Nephron (organoid): ENCODE measurements around the gene STARD5.

ENCODE experiments used
- H3K27ac Mint-ChIP-seq, 3 experiments: 2 replicates each; pipeline ENCODE4 v1.8.0; 2020; ENCODE audit warnings: mixed read lengths in 3 of 3, mild to moderate bottlenecking in 2 of 3, moderate library complexity in 1 of 3
- H3K27me3 Mint-ChIP-seq: 2 replicates; pipeline ENCODE4 v1.8.0; 2021; ENCODE audit warnings: low read depth, mild to moderate bottlenecking, moderate library complexity, mixed read lengths
- H3K36me3 Mint-ChIP-seq: 2 replicates; pipeline ENCODE4 v1.8.0; 2020; ENCODE audit warnings: low read depth, mixed read lengths
- H3K4me1 Mint-ChIP-seq: 2 replicates; pipeline ENCODE4 v1.8.0; 2020; ENCODE audit warnings: mixed read lengths
- H3K4me3 Mint-ChIP-seq, 3 experiments: 2 replicates each; pipeline ENCODE4 v1.8.0; 2020; ENCODE audit warnings: mild to moderate bottlenecking in 3 of 3, mixed read lengths in 3 of 3, moderate library complexity in 2 of 3
- H3K9me3 Mint-ChIP-seq: 2 replicates; pipeline ENCODE4 v1.8.0; 2020; ENCODE audit warnings: mixed read lengths
- TF ChIP-seq, protein P1 (sequence below), 3 experiments: fragments of 200-600 bp; sonication (generic); IDR thresholded peaks; one replicate each; pipeline ENCODE4 v1.5.0; 2021; ENCODE audit warnings: antibody characterized with exemption in 3 of 3; ENCODE audit not compliant: unreplicated experiment in 3 of 3

The STARD5 gene

DNA sequence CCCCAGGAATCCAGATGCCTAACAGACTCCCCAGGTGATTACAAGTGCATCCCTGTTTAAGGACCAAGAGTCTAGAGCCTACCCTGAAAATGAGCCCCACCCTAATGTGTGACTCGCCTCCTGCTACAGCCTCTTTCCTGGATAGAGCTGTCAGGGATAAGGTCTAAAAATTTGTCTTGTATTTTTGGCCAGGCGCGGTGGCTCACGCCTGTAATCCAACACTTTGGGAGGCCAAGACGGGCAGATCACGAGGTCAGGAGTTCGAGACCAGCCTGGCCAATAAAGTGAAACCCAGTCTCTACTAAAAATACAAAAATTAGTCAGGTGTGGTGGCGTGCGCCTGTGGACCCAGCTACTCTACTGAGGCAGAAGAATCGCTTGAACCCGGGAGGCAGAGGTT lies 38.8 kb upstream of the STARD5 start:
- no peak overlapping the region for H3K4me3 Mint-ChIP-seq
- H3K9me3 Mint-ChIP-seq: peaks cover 5% of the 10 kb centered on the region
- H3K27ac Mint-ChIP-seq: no peak overlapping the region
- peaks cover 9% of the 10 kb centered on the region for H3K4me1 Mint-ChIP-seq
- H3K36me3 Mint-ChIP-seq: no peaks in the 10 kb centered on the region
- H3K27me3 Mint-ChIP-seq: no peaks in the 10 kb centered on the region
- TF ChIP-seq, protein P1, sequence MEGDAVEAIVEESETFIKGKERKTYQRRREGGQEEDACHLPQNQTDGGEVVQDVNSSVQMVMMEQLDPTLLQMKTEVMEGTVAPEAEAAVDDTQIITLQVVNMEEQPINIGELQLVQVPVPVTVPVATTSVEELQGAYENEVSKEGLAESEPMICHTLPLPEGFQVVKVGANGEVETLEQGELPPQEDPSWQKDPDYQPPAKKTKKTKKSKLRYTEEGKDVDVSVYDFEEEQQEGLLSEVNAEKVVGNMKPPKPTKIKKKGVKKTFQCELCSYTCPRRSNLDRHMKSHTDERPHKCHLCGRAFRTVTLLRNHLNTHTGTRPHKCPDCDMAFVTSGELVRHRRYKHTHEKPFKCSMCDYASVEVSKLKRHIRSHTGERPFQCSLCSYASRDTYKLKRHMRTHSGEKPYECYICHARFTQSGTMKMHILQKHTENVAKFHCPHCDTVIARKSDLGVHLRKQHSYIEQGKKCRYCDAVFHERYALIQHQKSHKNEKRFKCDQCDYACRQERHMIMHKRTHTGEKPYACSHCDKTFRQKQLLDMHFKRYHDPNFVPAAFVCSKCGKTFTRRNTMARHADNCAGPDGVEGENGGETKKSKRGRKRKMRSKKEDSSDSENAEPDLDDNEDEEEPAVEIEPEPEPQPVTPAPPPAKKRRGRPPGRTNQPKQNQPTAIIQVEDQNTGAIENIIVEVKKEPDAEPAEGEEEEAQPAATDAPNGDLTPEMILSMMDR (IDR thresholded peaks at IDR 0.05; ENCODE audit: unreplicated experiment in 3 of 3): no peak

DNA sequence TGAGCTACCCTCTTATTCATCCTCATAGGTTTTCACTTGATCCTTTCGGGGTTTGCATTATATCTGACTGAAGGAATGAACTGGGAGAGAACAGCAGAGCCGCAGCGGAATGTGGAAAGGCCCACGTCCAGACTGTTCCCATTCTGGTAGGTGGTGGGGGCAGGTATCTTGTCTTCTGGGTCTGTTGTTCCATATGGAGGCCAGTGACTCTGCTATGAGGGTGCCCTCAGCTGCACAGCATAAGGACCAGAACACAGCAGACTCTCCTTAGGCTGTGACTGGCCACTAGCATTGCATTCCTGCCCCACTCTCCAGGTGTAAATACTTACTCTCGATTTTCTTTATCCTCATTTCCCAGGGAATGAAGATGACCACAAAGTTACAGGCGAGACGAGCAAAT lies 38.0 kb upstream of the STARD5 start:
- TF ChIP-seq, protein P1 (IDR thresholded peaks at IDR 0.05; ENCODE audit: unreplicated experiment in 3 of 3): no peak
- Mint-ChIP-seq H3K36me3 (no peaks in the 10 kb centered on the region), H3K9me3 (peaks cover 5% of the 10 kb centered on the region), H3K27ac (no peak overlapping the region), H3K4me3 (no peak overlapping the region), H3K4me1 (peaks cover 9% of the 10 kb centered on the region), H3K27me3 (no peaks in the 10 kb centered on the region)

DNA sequence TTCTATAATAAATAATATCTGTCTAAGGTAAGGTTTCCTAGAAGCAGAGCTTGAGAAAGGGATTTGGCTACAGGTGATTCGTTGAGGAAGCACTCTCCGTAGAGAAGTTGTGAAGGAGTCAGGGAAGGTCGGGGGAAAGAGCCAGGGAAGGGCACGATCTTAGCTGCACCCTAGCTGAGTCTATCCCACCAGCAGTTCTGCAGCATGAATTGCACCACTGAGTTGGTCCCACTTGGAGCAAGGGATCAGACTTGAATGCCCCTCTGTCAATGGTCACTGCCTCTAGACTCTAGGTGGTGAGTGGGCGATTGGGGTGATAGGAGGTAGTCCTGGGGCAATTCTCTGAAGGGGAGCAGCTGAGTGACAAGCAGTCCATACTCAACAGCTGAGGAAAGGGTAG lies 36.5 kb upstream of the STARD5 start:
- H3K27me3 Mint-ChIP-seq: no peaks in the 10 kb centered on the region
- no peaks in the 10 kb centered on the region for H3K36me3 Mint-ChIP-seq
- TF ChIP-seq, protein P1 (IDR thresholded peaks at IDR 0.05; ENCODE audit: unreplicated experiment in 3 of 3): no peak
- no peak overlapping the region for H3K4me3 Mint-ChIP-seq
- no peak overlapping the region for H3K27ac Mint-ChIP-seq
- H3K9me3 Mint-ChIP-seq: peaks cover 5% of the 10 kb centered on the region
- H3K4me1 Mint-ChIP-seq: peaks cover 9% of the 10 kb centered on the region

DNA sequence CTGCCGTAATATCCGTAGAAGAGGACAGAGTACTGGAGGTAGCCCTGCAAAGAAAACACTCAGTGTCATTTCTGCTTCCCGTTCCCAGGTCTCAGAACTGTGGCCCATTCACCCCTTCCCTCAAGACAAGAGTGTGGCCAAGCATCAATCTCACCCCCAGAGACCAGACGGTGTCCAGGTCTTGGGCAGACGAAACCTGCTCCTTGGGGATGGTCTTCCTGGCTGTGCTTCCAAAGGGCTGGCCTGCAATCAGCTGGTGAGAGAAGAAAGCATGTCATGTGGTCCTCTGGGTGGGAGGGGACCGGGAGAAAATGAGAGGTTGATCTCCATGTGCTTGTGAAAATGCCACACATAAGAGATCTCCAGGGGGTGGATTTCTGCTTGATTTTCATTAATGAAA lies 34.3 kb upstream of the STARD5 start:
- Mint-ChIP-seq H3K36me3 (no peaks in the 10 kb centered on the region), H3K27me3 (no peaks in the 10 kb centered on the region), H3K9me3 (peaks cover 5% of the 10 kb centered on the region), H3K27ac (no peak overlapping the region), H3K4me3 (no peak overlapping the region), H3K4me1 (no peaks in the 10 kb centered on the region)
- TF ChIP-seq, protein P1 (IDR thresholded peaks at IDR 0.05; ENCODE audit: unreplicated experiment in 3 of 3): no peak

DNA sequence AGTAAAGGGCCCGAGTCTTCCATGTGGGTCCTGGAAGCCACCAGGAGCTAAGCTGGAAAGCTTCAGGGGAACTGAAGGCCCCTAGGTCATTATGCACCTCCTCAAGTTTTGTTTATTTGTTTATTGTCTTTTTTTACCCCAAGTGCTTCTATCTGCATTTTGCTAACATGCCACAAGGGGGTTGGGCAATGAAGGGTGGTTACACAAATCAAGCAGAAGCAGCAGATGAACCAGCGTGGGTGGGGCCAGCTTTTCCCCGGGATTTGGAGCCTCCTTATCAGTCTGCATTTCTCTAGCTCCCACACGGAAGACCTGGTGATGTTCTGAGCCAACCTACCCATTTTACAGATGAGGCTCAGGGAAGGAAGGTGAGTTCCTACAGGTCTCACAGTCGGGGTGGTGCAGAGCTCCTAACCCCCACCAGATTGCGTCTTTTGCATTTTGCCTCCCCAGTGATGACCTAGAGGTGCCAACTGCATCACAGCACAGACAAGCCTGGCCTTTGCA lies 33.3 kb upstream of the STARD5 start:
- H3K4me1 Mint-ChIP-seq: no peaks in the 10 kb centered on the region
- H3K9me3 Mint-ChIP-seq: peaks cover 5% of the 10 kb centered on the region
- TF ChIP-seq, protein P1 (IDR thresholded peaks at IDR 0.05; ENCODE audit: unreplicated experiment in 3 of 3): no peak
- no peak overlapping the region for H3K4me3 Mint-ChIP-seq
- H3K36me3 Mint-ChIP-seq: no peaks in the 10 kb centered on the region
- no peaks in the 10 kb centered on the region for H3K27me3 Mint-ChIP-seq
- no peak overlapping the region for H3K27ac Mint-ChIP-seq

DNA sequence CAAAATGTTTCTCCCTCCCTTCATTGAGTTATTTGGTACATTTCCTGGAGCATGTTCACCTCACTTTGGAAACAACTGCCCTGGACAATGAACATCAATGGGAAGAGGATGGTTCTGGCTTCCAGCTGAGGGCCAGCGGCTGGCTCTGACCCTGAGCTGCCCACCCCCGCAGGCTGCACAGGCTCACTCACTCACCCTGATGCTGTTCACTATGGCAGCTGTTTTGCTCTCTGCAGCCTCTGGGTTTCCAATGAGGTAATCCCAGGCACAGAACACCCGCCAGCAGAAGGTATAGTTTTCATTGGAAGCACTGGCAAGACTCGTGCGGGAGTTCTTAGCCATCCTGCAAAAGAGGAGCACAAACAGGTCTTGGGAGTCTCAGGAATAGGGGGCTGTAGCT lies 32.3 kb upstream of the STARD5 start:
- no peaks in the 10 kb centered on the region for H3K36me3 Mint-ChIP-seq
- no peak overlapping the region for H3K27ac Mint-ChIP-seq
- TF ChIP-seq, protein P1 (IDR thresholded peaks at IDR 0.05; ENCODE audit: unreplicated experiment in 3 of 3): no peak
- H3K27me3 Mint-ChIP-seq: no peaks in the 10 kb centered on the region
- no peak overlapping the region for H3K4me3 Mint-ChIP-seq
- peaks cover 5% of the 10 kb centered on the region for H3K9me3 Mint-ChIP-seq
- H3K4me1 Mint-ChIP-seq: no peaks in the 10 kb centered on the region
